K562 (cell line): ENCODE measurements around the gene NKX2-1. TPM values are rescaled to one million over a fixed set of nuclear protein-coding genes. Genes with fewer than 3 reads are reported as not detected.

ENCODE experiments used
- ATAC-seq: fragments of 200-7000 bp; cut with Tn5 transposase; 3 replicates; pipeline ENCODE4 v1.9.1; 2020; ENCODE audit warnings: moderate library complexity
- BruUV-seq: library from RNA; stranded (reverse); fragments of 400-500 nt; replicated peaks from 2 replicates; lab custom pipeline; 2021; lab: Mats Ljungman, UMichigan
- CTCF ChIA-PET: fragments of 300-600 bp; formaldehyde crosslinking; extraction: SDS; loops from one replicate; lab custom pipeline; 2021; ENCODE audit warnings: low intra/inter-chr PET ratio; lab: Yijun Ruan, JAX
- POLR2A ChIA-PET: fragments of 300-600, 350-650 bp; sonication (Branson Sonifier 250); formaldehyde crosslinking; extraction: SDS; loops from one replicate; lab custom pipeline; 2021; ENCODE audit warnings: antibody characterized with exemption, inconsistent platforms; lab: Yijun Ruan, JAX
- DNase-seq, 4 experiments: peaks; one replicate each; pipeline versions ENCODE4 v3.0.0 to v3.0.0-alpha.2; 2011 to 2018; ENCODE audit warnings: low spot score in 3 of 4, mixed read lengths in 3 of 4; ENCODE audit errors: extremely low read depth in 1 of 4
- FAIRE-seq: peaks from 2 replicates; lab custom pipeline; 2011; peaks lifted over from hg19 to GRCh38; lab: Jason Lieb, UNC
- H2AFZ ChIP-seq: 2 replicates; pipeline ENCODE4 v1.6.0; 2011; ENCODE audit warnings: low read depth, low read length, control low read depth, inconsistent platforms
- H3K27ac ChIP-seq: fragments of 200-600 bp; 3 replicates; pipeline ENCODE4 v1.8.0; 2011; ENCODE audit warnings: low read depth, mild to moderate bottlenecking, control low read depth, inconsistent platforms, low read length, moderate library complexity, mixed read lengths; ENCODE audit errors: extremely low read depth
- H3K27me3 ChIP-seq, 2 experiments: fragments of 300-600 bp in 1 of 2; 2 replicates in 1 of 2; 3 replicates in 1 of 2; pipeline versions ENCODE4 v1.6.0 to v1.8.0; 2011; ENCODE audit warnings: inconsistent platforms in 2 of 2, low read length in 2 of 2, mild to moderate bottlenecking in 1 of 2, mixed read lengths in 1 of 2, moderate library complexity in 1 of 2; ENCODE audit not compliant: control insufficient read depth in 2 of 2, insufficient read depth in 2 of 2
- H3K36me3 ChIP-seq: fragments of 300-600 bp; 3 replicates; pipeline ENCODE4 v1.8.0; 2011; ENCODE audit warnings: mild to moderate bottlenecking, low read length, inconsistent platforms; ENCODE audit not compliant: control insufficient read depth, insufficient read depth
- H3K4me1 ChIP-seq, 2 experiments: fragments of 200-600 bp in 1 of 2; replicated peaks in 1 of 2; 2 replicates in 1 of 2; 3 replicates in 1 of 2; pipeline versions ENCODE4 v1.5.1 to v1.8.0; 2011; ENCODE audit warnings: inconsistent platforms in 2 of 2, low read length in 2 of 2, mild to moderate bottlenecking in 1 of 2, mixed read lengths in 1 of 2, moderate library complexity in 1 of 2; ENCODE audit not compliant: control insufficient read depth in 2 of 2, insufficient read depth in 2 of 2
- H3K4me2 ChIP-seq: 2 replicates; pipeline ENCODE4 v1.6.1; 2011; ENCODE audit warnings: low read length, control low read depth, inconsistent platforms, mixed read lengths; ENCODE audit not compliant: insufficient read depth
- H3K4me3 ChIP-seq: fragments of 200-600 bp; sonication (generic), shearing (Covaris generic); 2 replicates; pipeline ENCODE4 v1.5.1; 2016; ENCODE audit warnings: control low read depth, inconsistent platforms
- H3K79me2 ChIP-seq: fragments of 200-600 bp; 3 replicates; pipeline ENCODE4 v1.8.0; 2011; ENCODE audit warnings: low read length, inconsistent platforms; ENCODE audit not compliant: control insufficient read depth, insufficient read depth
- H3K9ac ChIP-seq, 2 experiments: 2 replicates each; pipeline versions ENCODE4 v1.6.0 to v1.6.1; 2011; ENCODE audit warnings: low read depth in 2 of 2, low read length in 2 of 2, control low read depth in 1 of 2, inconsistent platforms in 1 of 2, mild to moderate bottlenecking in 1 of 2, mixed read lengths in 1 of 2; ENCODE audit not compliant: insufficient read depth in 1 of 2
- H3K9me1 ChIP-seq: one replicate; pipeline ENCODE4 v1.6.0; 2011; ENCODE audit warnings: inconsistent platforms, mild to moderate bottlenecking, low read length, moderate library complexity; ENCODE audit not compliant: control insufficient read depth, insufficient read depth
- H3K9me3 ChIP-seq: replicated peaks from 2 replicates; pipeline ENCODE4 v1.5.1; 2011; ENCODE audit warnings: low read depth, low read length, inconsistent platforms; ENCODE audit not compliant: control insufficient read depth, insufficient read depth
- H4K20me1 ChIP-seq: replicated peaks from 2 replicates; pipeline ENCODE4 v1.6.1; 2011; ENCODE audit warnings: low read length, inconsistent platforms, mixed read lengths; ENCODE audit not compliant: control insufficient read depth, insufficient read depth
- HINFP ChIP-seq: fragments of 450-650 bp; conservative IDR thresholded peaks from 2 replicates; pipeline ENCODE4 v1.6.1; 2016; ENCODE audit warnings: missing genetic modification characterization, low read depth, mild to moderate bottlenecking, control low read depth, missing compliant biosample characterization
- WGBS: fragments of 100-300 bp; shearing (Covaris generic); methylation state at CpG from one replicate; pipeline ENCODE4 v1.1.6; 2016; ENCODE audit warnings: low coverage, mixed read lengths; ENCODE audit not compliant: insufficient coverage; ENCODE audit errors: missing lambda C conversion rate; 5-methylcytosine and 5-hydroxymethylcytosine counted together
- in situ Hi-C: fragments of 300-500 bp; cut with MboI; formaldehyde crosslinking; loops from 4 replicates; pipeline ENCODE4 v1.15.0; 2018; ENCODE audit warnings: inconsistent platforms, mixed read lengths
- intact Hi-C: fragments of 100-400 bp; cut with micrococcal nuclease; formaldehyde crosslinking; loops from 2 replicates; pipeline ENCODE4 v1.14.2; 2022
- polyA plus RNA-seq, 8 experiments: library from polyadenylated mRNA; depleted of rRNA in 4 of 8; stranded (reverse) in 5 of 8; unstranded in 3 of 8; fragments of >200 nt; fragmentation: Nextera tagmentation in 2 of 8; fragmentation: Illumina TruSeq in 1 of 8; extraction: Ambion mirVana in 2 of 8; extraction: Trizol in 1 of 8; gene quantifications; 2 replicates each; pipeline versions ENCODE4 v1.2.1 to v1.2.3, GENCODE V29; 2011 to 2014; ENCODE audit warnings: inconsistent platforms in 1 of 8, missing spikeins in 1 of 8
- total RNA-seq, 7 experiments: library from RNA; depleted of rRNA in 6 of 7; stranded (reverse); fragments of >200 nt in 6 of 7; fragmentation: Illumina TruSeq in 2 of 7; extraction: Trizol in 2 of 7; gene quantifications; 2 replicates each; pipeline versions ENCODE4 v1.2.1 to v1.2.3, GENCODE V29; 2011 to 2021; ENCODE audit warnings: low replicate concordance in 1 of 7

NKX2-1 gene
- total and polyA plus RNA-seq, 9 of the 15 experiments (the other 6 are each of a cell fraction or from before 2014, with no cell fraction given): 0.11 TPM; not detected in 8

- no peak overlapping the region for H3K27ac ChIP-seq
- no peaks in the 10 kb centered on the region for H3K9me1 ChIP-seq
- peaks cover 0 to 6% of the 10 kb centered on the region in 2 experiments; a peak in 1 of 5 replicates for H3K4me1 ChIP-seq
- H3K4me2 ChIP-seq: no peak overlapping the region
- no peaks in the 10 kb centered on the region for H3K36me3 ChIP-seq
- no peak for FAIRE-seq
- ChIA-PET POLR2A (interaction anchor here (0.8 kb wide), 1 partner anchor 145 kb away, joined by 4 read pairs; no protein-coding TSS in a partner anchor), CTCF (no interaction called here)
- no peak for DNase-seq
- no peak overlapping the region for H3K4me3 ChIP-seq
- 6% methylated on average over 36 of the region's 38 CpGs for WGBS
- no TSS peak for BruUV-seq
- H3K9ac ChIP-seq: no peak overlapping the region
- ATAC-seq: no peak
- no peak overlapping the region for H2AFZ ChIP-seq
- no peaks in the 10 kb centered on the region for H3K9me3 ChIP-seq
- H3K79me2 ChIP-seq: no peaks in the 10 kb centered on the region
- intact Hi-C loops: no loop called here
- TF ChIP-seq HINFP (tag): no peak
- no peaks in the 10 kb centered on the region for H4K20me1 ChIP-seq
- in situ Hi-C loops: no loop called here
- H3K27me3 ChIP-seq: peaks cover 27 to 63% of the 10 kb centered on the region in 2 experiments
Observed at GRCh38 chr14:36514278-36515104, 5.5 kb downstream of the NKX2-1 start.
